Osteoblast (primary cell): Measurements from ENCODE around the gene RBP3. TPM values are rescaled to one million over a fixed set of nuclear protein-coding genes. Genes with fewer than 3 reads are reported as not detected.

Experiments used
- DNase-seq: peaks from one replicate; pipeline ENCODE4 v3.0.0; 2011; ENCODE audit warnings: low spot score, mixed read lengths; ENCODE audit not compliant: insufficient read length; ENCODE audit errors: missing footprints
- H2AFZ ChIP-seq: 2 replicates; pipeline ENCODE4 v1.6.0; 2011; ENCODE audit warnings: mild to moderate bottlenecking, low read length
- H3K27ac ChIP-seq: 2 replicates; pipeline ENCODE4 v1.5.1; 2011; ENCODE audit warnings: mild to moderate bottlenecking, low read depth, low read length, moderate library complexity
- H3K27me3 ChIP-seq: 2 replicates; pipeline ENCODE4 v1.6.0; 2012; ENCODE audit warnings: mild to moderate bottlenecking, control low read depth, inconsistent platforms, low read length, moderate library complexity; ENCODE audit not compliant: insufficient read depth
- H3K36me3 ChIP-seq: 2 replicates; pipeline ENCODE4 v1.5.1; 2011; ENCODE audit warnings: mild to moderate bottlenecking, low read length, control low read depth, moderate library complexity; ENCODE audit not compliant: insufficient read depth
- H3K4me1 ChIP-seq: 2 replicates; pipeline ENCODE4 v1.5.1; 2011; ENCODE audit warnings: mild to moderate bottlenecking, low read length, control low read depth, moderate library complexity; ENCODE audit not compliant: insufficient read depth
- H3K4me2 ChIP-seq: 2 replicates; pipeline ENCODE4 v1.6.0; 2011; ENCODE audit warnings: mild to moderate bottlenecking, low read length; ENCODE audit not compliant: insufficient read depth
- H3K4me3 ChIP-seq: fragments of 200-600 bp; sonication (generic); 3 replicates; pipeline ENCODE4 v1.5.1; 2012; ENCODE audit warnings: mild to moderate bottlenecking, low read length, inconsistent platforms; ENCODE audit not compliant: insufficient read depth
- H3K79me2 ChIP-seq: 2 replicates; pipeline ENCODE4 v1.6.0; 2012; ENCODE audit warnings: mild to moderate bottlenecking, low read length, control low read depth, inconsistent platforms; ENCODE audit not compliant: insufficient read depth
- H3K9me3 ChIP-seq: 2 replicates; pipeline ENCODE4 v1.5.1; 2011; ENCODE audit warnings: low read depth, low read length, control low read depth
- H4K20me1 ChIP-seq: 2 replicates; pipeline ENCODE4 v1.6.0; 2012; ENCODE audit warnings: mild to moderate bottlenecking, low read length, control low read depth; ENCODE audit not compliant: insufficient read depth
- CTCF ChIP-seq: IDR thresholded peaks from 2 replicates; pipeline ENCODE4 v1.5.1; 2011; ENCODE audit warnings: mild to moderate bottlenecking, low read depth, low read length, moderate library complexity; ENCODE audit errors: extremely low read depth
- total RNA-seq: library from RNA; depleted of rRNA; stranded (reverse); fragments of >200 nt; gene quantifications from 2 replicates; pipeline ENCODE4 v1.2.3, GENCODE V29; 2012

RBP3 gene
- total RNA-seq, 1 donor: not detected

GRCh38 chr10:47404446-47404845, 56.3 kb downstream of the RBP3 start:
- H3K4me1 ChIP-seq: peaks cover 25% of the 10 kb centered on the region
- H4K20me1 ChIP-seq: no peaks in the 10 kb centered on the region
- TF ChIP-seq CTCF: no peak
- no peak overlapping the region for H2AFZ ChIP-seq
- no peak overlapping the region for H3K4me2 ChIP-seq
- no peak overlapping the region for H3K27ac ChIP-seq
- no peaks in the 10 kb centered on the region for H3K36me3 ChIP-seq
- no peaks in the 10 kb centered on the region for H3K9me3 ChIP-seq
- no peaks in the 10 kb centered on the region for H3K27me3 ChIP-seq
- no peaks in the 10 kb centered on the region for H3K79me2 ChIP-seq
- no peak overlapping the region for H3K4me3 ChIP-seq
- DNase-seq: no peak

DNA sequence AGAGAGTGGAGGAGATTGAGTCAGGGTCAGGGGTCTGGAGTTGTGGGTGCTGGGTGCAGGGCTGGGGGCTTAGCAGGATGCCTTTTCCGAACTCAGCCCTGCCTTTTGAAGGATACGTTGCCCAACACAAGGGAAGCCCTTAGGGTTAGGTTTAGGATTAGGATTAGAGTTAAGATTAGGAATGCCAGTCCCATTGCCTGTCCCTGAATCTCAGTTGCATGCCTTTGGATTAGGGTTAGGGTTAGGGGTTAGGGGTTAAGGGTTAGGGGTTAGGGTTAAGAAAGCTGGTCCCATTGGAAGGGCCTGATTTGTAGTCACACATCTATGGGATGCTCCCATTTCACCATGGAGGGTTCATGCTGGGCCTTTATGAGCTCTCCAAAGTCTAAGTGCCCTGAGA, 56.8 kb downstream of the RBP3 start:
- TF ChIP-seq CTCF: no peak
- Histone ChIP-seq H3K4me1 (peaks cover 25% of the 10 kb centered on the region), H3K9me3 (no peaks in the 10 kb centered on the region), H4K20me1 (no peaks in the 10 kb centered on the region), H3K4me2 (no peak overlapping the region), H3K36me3 (no peaks in the 10 kb centered on the region), H3K27ac (no peak overlapping the region), H3K79me2 (no peaks in the 10 kb centered on the region), H2AFZ (no peak overlapping the region), H3K4me3 (no peak overlapping the region), H3K27me3 (no peaks in the 10 kb centered on the region)
- no peak for DNase-seq

DNA sequence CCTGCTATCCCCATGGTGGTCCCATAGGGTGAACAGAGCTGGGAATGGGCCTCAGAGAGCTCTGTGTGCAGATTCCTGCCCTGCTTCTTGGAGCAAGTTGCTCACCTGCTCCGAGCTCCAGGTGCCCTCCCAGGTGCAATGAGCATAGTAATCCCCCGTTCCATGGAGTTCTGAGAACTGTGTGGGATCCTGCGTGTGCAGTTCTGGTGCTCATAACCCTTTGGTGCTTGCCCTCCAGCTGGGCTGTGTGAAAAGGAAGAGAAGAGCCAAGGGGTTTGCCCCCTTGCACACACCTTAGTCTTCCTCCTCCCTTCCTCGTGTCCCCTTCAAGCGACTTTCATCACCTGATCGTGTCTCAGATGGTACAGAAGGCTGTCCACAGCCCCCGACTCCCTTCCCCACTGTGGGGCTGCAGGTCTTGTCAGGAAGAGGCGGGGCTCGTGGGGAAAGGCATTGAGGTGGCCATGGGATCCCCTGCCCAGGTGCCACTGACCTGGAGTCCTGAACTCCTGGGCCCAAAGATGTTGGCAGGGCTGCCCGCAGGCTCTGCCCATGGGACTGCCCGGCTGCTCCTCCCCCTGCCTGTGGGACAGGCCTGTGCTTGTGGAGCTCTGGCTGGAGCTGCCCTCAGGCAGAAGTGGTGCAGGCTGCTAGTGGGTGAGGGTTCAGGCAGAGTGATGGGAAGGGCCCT, 57.8 kb downstream of the RBP3 start:
- H3K36me3 ChIP-seq: no peaks in the 10 kb centered on the region
- no peak overlapping the region for H3K27ac ChIP-seq
- H3K9me3 ChIP-seq: no peaks in the 10 kb centered on the region
- H3K27me3 ChIP-seq: no peaks in the 10 kb centered on the region
- H3K4me2 ChIP-seq: no peak overlapping the region
- no peaks in the 10 kb centered on the region for H3K79me2 ChIP-seq
- DNase-seq: no peak
- peaks cover 25% of the 10 kb centered on the region for H3K4me1 ChIP-seq
- H3K4me3 ChIP-seq: no peak overlapping the region
- H4K20me1 ChIP-seq: no peaks in the 10 kb centered on the region
- no peak for TF ChIP-seq CTCF
- H2AFZ ChIP-seq: no peak overlapping the region

DNA sequence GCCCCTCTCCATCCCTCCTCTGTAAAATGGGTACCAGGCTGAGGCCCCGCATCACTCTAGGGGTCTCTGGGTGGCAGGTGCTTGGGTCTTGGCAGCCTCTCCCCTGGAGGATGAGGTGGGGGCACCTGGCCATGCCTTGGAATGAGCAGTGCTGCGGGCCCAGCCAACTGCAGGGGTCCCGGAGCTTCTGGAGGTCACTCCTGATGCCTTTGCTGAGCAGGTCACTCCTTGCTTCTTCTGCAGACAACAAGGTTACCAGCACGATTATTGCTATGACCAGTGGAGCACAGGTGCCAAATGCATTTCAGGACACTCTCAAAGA, 58.3 kb downstream of the RBP3 start:
- H3K36me3 ChIP-seq: no peaks in the 10 kb centered on the region
- no peaks in the 10 kb centered on the region for H3K9me3 ChIP-seq
- no peak for TF ChIP-seq CTCF
- H3K4me2 ChIP-seq: no peak overlapping the region
- H3K27ac ChIP-seq: no peak overlapping the region
- H2AFZ ChIP-seq: no peak overlapping the region
- H3K4me1 ChIP-seq: peaks cover 25% of the 10 kb centered on the region
- H3K27me3 ChIP-seq: no peaks in the 10 kb centered on the region
- no peaks in the 10 kb centered on the region for H3K79me2 ChIP-seq
- H4K20me1 ChIP-seq: no peaks in the 10 kb centered on the region
- H3K4me3 ChIP-seq: no peak overlapping the region
- no peak for DNase-seq
